Thoracic aorta (tissue), 2 donors: ENCODE measurements around the gene RPH3AL. TPM values are rescaled to one million over a fixed set of nuclear protein-coding genes. Genes with fewer than 3 reads are reported as not detected.

ENCODE experiments used
- ATAC-seq: fragments of 150-250 bp; one replicate; pipeline ENCODE4 v1.8.0; 2017; ENCODE audit warnings: low read depth; ENCODE audit not compliant: insufficient number of reproducible peaks, low FRiP score
- DNase-seq: peaks from one replicate; pipeline ENCODE4 v3.0.0-alpha.2; 2020; ENCODE audit warnings: low spot score
- H3K27ac ChIP-seq, 2 donors: fragments of 200-600 bp; sonication (generic); 1 replicate in 1 of 2; 2 replicates in 1 of 2; pipeline ENCODE4 v1.5.1; 2016; ENCODE audit warnings: mild to moderate bottlenecking in 2 of 2, moderate library complexity in 2 of 2
- H3K27me3 ChIP-seq: fragments of 200-600 bp; sonication (generic); replicated peaks from 2 replicates; pipeline ENCODE4 v1.6.0; 2016; ENCODE audit warnings: mild to moderate bottlenecking; ENCODE audit not compliant: insufficient read depth
- H3K36me3 ChIP-seq: fragments of 200-600 bp; sonication (generic); one replicate; pipeline ENCODE4 v1.5.1; 2016
- H3K4me1 ChIP-seq, 2 donors: fragments of 200-600 bp; sonication (generic); 1 replicate in 1 of 2; 2 replicates in 1 of 2; pipeline versions ENCODE4 v1.5.1 to v1.6.0; 2016; ENCODE audit warnings: low read depth in 2 of 2, mild to moderate bottlenecking in 1 of 2; ENCODE audit not compliant: control insufficient read depth in 1 of 2
- H3K4me3 ChIP-seq: fragments of 200-600 bp; sonication (generic); 2 replicates; pipeline ENCODE4 v1.5.1; 2016; ENCODE audit warnings: mild to moderate bottlenecking
- H3K9me3 ChIP-seq: fragments of 200-600 bp; sonication (generic); 2 replicates; pipeline ENCODE4 v1.5.1; 2016
- CTCF ChIP-seq: fragments of 200-600 bp; sonication (generic); IDR thresholded peaks from one replicate; pipeline ENCODE4 v1.5.1; 2019; ENCODE audit warnings: antibody characterized with exemption
- total RNA-seq, 2 donors: library from RNA; depleted of rRNA; stranded (reverse); fragments of >200 nt; gene quantifications; one replicate each; pipeline versions ENCODE4 v1.1.0 to v1.2.3, GENCODE V29; 2016

Gene RPH3AL
- total RNA-seq, 2 donors from 2014 or later, result 6.5 to 33.1 TPM

GRCh38 chr17:306536-307294, 45.9 kb downstream of the RPH3AL start:
- no peak overlapping the region for H3K4me3 ChIP-seq
- ATAC-seq (no peak), DNase-seq (no peak)
- H3K36me3 ChIP-seq, result no peaks in the 10 kb centered on the region
- no peaks in the 10 kb centered on the region for H3K27me3 ChIP-seq
- no peak for TF ChIP-seq CTCF
- no peaks in the 10 kb centered on the region for H3K9me3 ChIP-seq
- H3K27ac ChIP-seq, result no peak overlapping the region
- peaks cover 0 to 6% of the 10 kb centered on the region in 2 donors for H3K4me1 ChIP-seq

- ATAC-seq (no peak), DNase-seq (no peak)
- Histone ChIP-seq H3K9me3 (no peaks in the 10 kb centered on the region), H3K4me1 (peaks cover 0 to 8% of the 10 kb centered on the region in 2 donors), H3K36me3 (no peaks in the 10 kb centered on the region), H3K27me3 (no peaks in the 10 kb centered on the region), H3K27ac (no peak overlapping the region), H3K4me3 (no peak overlapping the region)
- no peak for TF ChIP-seq CTCF
These were observed 46.5 kb downstream of the RPH3AL start for GRCh38 chr17:306116-306515.

- Histone ChIP-seq H3K4me1 (peaks cover 0 to 8% of the 10 kb centered on the region in 2 donors), H3K36me3 (no peaks in the 10 kb centered on the region), H3K4me3 (no peak overlapping the region), H3K9me3 (no peaks in the 10 kb centered on the region), H3K27me3 (no peaks in the 10 kb centered on the region), H3K27ac (no peak overlapping the region)
- DNase-seq (no peak), ATAC-seq (no peak)
- no peak for TF ChIP-seq CTCF
These were observed 47.3 kb downstream of the RPH3AL start for GRCh38 chr17:305090-305976.

- TF ChIP-seq CTCF, result no peak
- peaks cover 0 to 8% of the 10 kb centered on the region in 2 donors for H3K4me1 ChIP-seq
- DNase-seq, result no peak
- ATAC-seq, result no peak
- no peaks in the 10 kb centered on the region for H3K27me3 ChIP-seq
- H3K36me3 ChIP-seq, result no peaks in the 10 kb centered on the region
- H3K4me3 ChIP-seq, result no peak overlapping the region
- H3K9me3 ChIP-seq, result no peaks in the 10 kb centered on the region
- H3K27ac ChIP-seq, result no peak overlapping the region
These were observed 48.1 kb downstream of the RPH3AL start for GRCh38 chr17:304461-304860.

GRCh38 chr17:303168-303567, 49.4 kb downstream of the RPH3AL start:
- H3K9me3 ChIP-seq, result no peaks in the 10 kb centered on the region
- TF ChIP-seq CTCF, result no peak
- no peak overlapping the region for H3K4me3 ChIP-seq
- no peaks in the 10 kb centered on the region for H3K36me3 ChIP-seq
- H3K27me3 ChIP-seq, result no peaks in the 10 kb centered on the region
- DNase-seq (no peak), ATAC-seq (no peak)
- H3K27ac ChIP-seq, result no peak overlapping the region
- H3K4me1 ChIP-seq, result peaks cover 0 to 8% of the 10 kb centered on the region in 2 donors
